Breast epithelium (tissue), 3 donors: Measurements from ENCODE around the gene SNHG17.

ENCODE experiments used
- POLR2AphosphoS5 ChIP-seq, 3 donors: sonication (generic); formaldehyde crosslinking; IDR thresholded peaks; one replicate each; pipeline ENCODE4 v1.6.1; 2017; ENCODE audit warnings: antibody characterized with exemption in 3 of 3
- TF ChIP-seq, protein P1 (sequence below), 3 donors: fragments of 450-650 bp; IDR thresholded peaks; one replicate each; pipeline ENCODE4 v1.5.1; 2016 to 2017; ENCODE audit warnings: antibody characterized with exemption in 3 of 3, mild to moderate bottlenecking in 3 of 3, moderate library complexity in 3 of 3

DNA sequence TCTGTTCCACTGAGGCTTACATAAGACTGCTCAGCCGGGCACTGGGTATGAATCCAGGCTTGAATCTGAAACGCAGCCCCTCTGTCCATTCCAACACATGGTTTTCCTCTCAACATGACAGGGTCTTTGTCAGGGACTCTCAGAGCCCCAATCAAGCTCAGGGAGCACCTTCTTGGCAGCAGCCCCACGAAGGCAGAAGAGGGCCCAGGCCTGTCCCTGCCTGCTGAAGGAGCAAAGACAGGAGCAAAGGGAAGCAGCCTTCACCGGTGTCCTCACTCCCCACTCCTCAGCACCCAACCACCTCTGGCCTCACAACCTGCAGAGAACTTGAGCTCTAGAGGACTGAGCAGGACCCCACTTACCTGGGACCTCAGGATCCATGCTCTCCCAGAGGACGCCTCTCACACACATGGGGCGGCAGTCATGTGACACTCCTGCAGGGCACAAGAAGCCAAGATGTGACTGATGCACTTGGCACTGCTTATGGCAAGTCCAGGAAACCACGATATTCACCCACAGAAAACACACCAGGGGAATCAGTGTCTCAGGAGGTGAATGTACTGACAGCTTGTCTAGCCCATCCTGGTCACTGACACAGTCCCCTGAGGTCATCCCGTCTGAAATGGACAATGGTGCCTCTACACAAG is 4.3 kb downstream of the SNHG17 start:
- no peak for TF ChIP-seq POLR2AphosphoS5 (IDR thresholded peaks at IDR 0.05)
- TF ChIP-seq, protein P1, sequence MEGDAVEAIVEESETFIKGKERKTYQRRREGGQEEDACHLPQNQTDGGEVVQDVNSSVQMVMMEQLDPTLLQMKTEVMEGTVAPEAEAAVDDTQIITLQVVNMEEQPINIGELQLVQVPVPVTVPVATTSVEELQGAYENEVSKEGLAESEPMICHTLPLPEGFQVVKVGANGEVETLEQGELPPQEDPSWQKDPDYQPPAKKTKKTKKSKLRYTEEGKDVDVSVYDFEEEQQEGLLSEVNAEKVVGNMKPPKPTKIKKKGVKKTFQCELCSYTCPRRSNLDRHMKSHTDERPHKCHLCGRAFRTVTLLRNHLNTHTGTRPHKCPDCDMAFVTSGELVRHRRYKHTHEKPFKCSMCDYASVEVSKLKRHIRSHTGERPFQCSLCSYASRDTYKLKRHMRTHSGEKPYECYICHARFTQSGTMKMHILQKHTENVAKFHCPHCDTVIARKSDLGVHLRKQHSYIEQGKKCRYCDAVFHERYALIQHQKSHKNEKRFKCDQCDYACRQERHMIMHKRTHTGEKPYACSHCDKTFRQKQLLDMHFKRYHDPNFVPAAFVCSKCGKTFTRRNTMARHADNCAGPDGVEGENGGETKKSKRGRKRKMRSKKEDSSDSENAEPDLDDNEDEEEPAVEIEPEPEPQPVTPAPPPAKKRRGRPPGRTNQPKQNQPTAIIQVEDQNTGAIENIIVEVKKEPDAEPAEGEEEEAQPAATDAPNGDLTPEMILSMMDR (IDR thresholded peaks at IDR 0.05): no peak
